Endothelial cell of umbilical vein (primary cell): ENCODE data around the gene MED26. TPM values are rescaled to one million over a fixed set of nuclear protein-coding genes. Genes with fewer than 3 reads are reported as not detected.

Experiments
- BruUV-seq: library from RNA; stranded (reverse); fragments of 400-500 nt; replicated peaks from 2 replicates; lab custom pipeline; 2021; lab: Mats Ljungman, UMichigan
- CTCF ChIA-PET: fragments of 300-600, 350-600 bp; sonication (Branson Sonifier 250); formaldehyde crosslinking; loops from one replicate; lab custom pipeline; 2021; ENCODE audit warnings: antibody characterized with exemption, inconsistent platforms; lab: Charles Lee
- POLR2A ChIA-PET: fragments of 300-600, 350-600 bp; sonication (Branson Sonifier 250); formaldehyde crosslinking; loops from one replicate; lab custom pipeline; 2021; ENCODE audit warnings: antibody characterized with exemption, inconsistent platforms; lab: Charles Lee
- DNase-seq: peaks from one replicate; pipeline ENCODE4 v3.0.0-alpha.2; 2011; ENCODE audit warnings: low read depth, low spot score
- FAIRE-seq: peaks from 2 replicates; lab custom pipeline; 2011; peaks lifted over from hg19 to GRCh38; lab: Jason Lieb, UNC
- H2AFZ ChIP-seq: 2 replicates; pipeline ENCODE4 v1.6.0; 2012; ENCODE audit warnings: low read depth, low read length, control low read depth, inconsistent platforms
- H3K27ac ChIP-seq: 2 replicates; pipeline ENCODE4 v1.5.1; 2011; ENCODE audit warnings: low read depth, mild to moderate bottlenecking, control low read depth, low read length, moderate library complexity; ENCODE audit not compliant: insufficient read depth
- H3K27me3 ChIP-seq, 2 experiments: 2 replicates each; pipeline versions ENCODE4 v1.6.0 to v1.6.1; 2011; ENCODE audit warnings: low read length in 2 of 2, mixed read lengths in 1 of 2; ENCODE audit not compliant: control insufficient read depth in 2 of 2, insufficient read depth in 2 of 2
- H3K36me3 ChIP-seq, 2 experiments: 2 replicates in 1 of 2; 3 replicates in 1 of 2; pipeline ENCODE4 v1.5.1; 2011; ENCODE audit warnings: low read length in 2 of 2, mild to moderate bottlenecking in 1 of 2, moderate library complexity in 1 of 2; ENCODE audit not compliant: control insufficient read depth in 2 of 2, insufficient read depth in 2 of 2; ENCODE audit errors: extremely low read depth in 1 of 2
- H3K4me1 ChIP-seq: 3 replicates; pipeline ENCODE4 v1.5.1; 2011; ENCODE audit warnings: mild to moderate bottlenecking, low read length; ENCODE audit not compliant: control insufficient read depth, insufficient read depth; ENCODE audit errors: extremely low read depth
- H3K4me2 ChIP-seq: 2 replicates; pipeline ENCODE4 v1.6.1; 2011; ENCODE audit warnings: low read length, control low read depth, mixed read lengths; ENCODE audit not compliant: insufficient read depth
- H3K4me3 ChIP-seq, 3 experiments: fragments of 200-600 bp in 1 of 3; sonication (generic), shearing (Covaris generic) in 1 of 3; replicated peaks in 1 of 3; 2 replicates each; pipeline ENCODE4 v1.5.1; 2011 to 2016; ENCODE audit warnings: control low read depth in 3 of 3, low read length in 3 of 3, mild to moderate bottlenecking in 2 of 3, inconsistent platforms in 1 of 3, low read depth in 1 of 3, moderate library complexity in 1 of 3; ENCODE audit not compliant: insufficient read depth in 1 of 3
- H3K79me2 ChIP-seq: 2 replicates; pipeline ENCODE4 v1.6.0; 2012; ENCODE audit warnings: low read length, inconsistent platforms; ENCODE audit not compliant: control insufficient read depth, insufficient read depth
- H3K9ac ChIP-seq: replicated peaks from 2 replicates; pipeline ENCODE3; 2011; ENCODE audit warnings: low read length, control low read depth; ENCODE audit not compliant: insufficient read depth; ENCODE audit errors: extremely low read depth
- H3K9me1 ChIP-seq: replicated peaks from 3 replicates; pipeline ENCODE4 v1.6.0; 2011; ENCODE audit warnings: mild to moderate bottlenecking, low read length; ENCODE audit not compliant: control insufficient read depth, insufficient read depth; ENCODE audit errors: extremely low read depth
- H3K9me3 ChIP-seq: replicated peaks from 2 replicates; pipeline ENCODE4 v1.5.1; 2012; ENCODE audit warnings: low read length, inconsistent platforms; ENCODE audit not compliant: control insufficient read depth, insufficient read depth
- H4K20me1 ChIP-seq: replicated peaks from 2 replicates; pipeline ENCODE3; 2011; ENCODE audit warnings: mild to moderate bottlenecking, low read length; ENCODE audit not compliant: control insufficient read depth, insufficient read depth; ENCODE audit errors: extremely low read depth
- EZH2 ChIP-seq: IDR thresholded peaks from 2 replicates; pipeline ENCODE4 v1.6.1; 2012; ENCODE audit warnings: borderline replicate concordance, low read depth, mild to moderate bottlenecking, moderate library complexity, low read length, inconsistent platforms; ENCODE audit not compliant: severe bottlenecking
- FOS ChIP-seq: IDR thresholded peaks from 2 replicates; pipeline ENCODE4 v1.6.1; 2011; ENCODE audit warnings: mild to moderate bottlenecking, low read length, moderate library complexity, borderline replicate concordance; ENCODE audit not compliant: insufficient read depth
- GATA2 ChIP-seq: IDR thresholded peaks from 2 replicates; pipeline ENCODE4 v1.7.0; 2011; ENCODE audit warnings: low read depth, mild to moderate bottlenecking, moderate library complexity, mixed read lengths, low read length; ENCODE audit not compliant: insufficient read length, insufficient read depth
- JUN ChIP-seq: IDR thresholded peaks from 2 replicates; pipeline ENCODE4 v1.6.1; 2011; ENCODE audit warnings: borderline replicate concordance, low read depth; ENCODE audit not compliant: insufficient read length, insufficient read depth
- MYC ChIP-seq: IDR thresholded peaks from one replicate; pipeline ENCODE4 v1.6.1; 2011; ENCODE audit warnings: mild to moderate bottlenecking, low read depth, low read length
- POLR2A ChIP-seq: IDR thresholded peaks from 2 replicates; pipeline ENCODE4 v1.6.1; 2012; ENCODE audit warnings: low read depth, mild to moderate bottlenecking, control low read depth, low read length
- POLR2AphosphoS5 ChIP-seq: IDR thresholded peaks from 2 replicates; pipeline ENCODE4 v1.6.1; 2012; ENCODE audit warnings: low read depth, mild to moderate bottlenecking, control low read depth, low read length, moderate library complexity; ENCODE audit not compliant: insufficient read depth
- dilution Hi-C: fragments of 300-500 bp; cut with MboI; formaldehyde crosslinking; loops from one replicate; pipeline ENCODE4 v1.15.0; 2019; ENCODE audit warnings: low sequenced_read_pairs; ENCODE audit not compliant: extremely low pct_ligation_motif_present
- intact Hi-C: fragments of 100-400 bp; cut with micrococcal nuclease; formaldehyde crosslinking; loops from one replicate; pipeline ENCODE4 v1.10.0; 2022
- polyA plus RNA-seq, 4 experiments: library from polyadenylated mRNA; depleted of rRNA in 3 of 4; stranded (reverse) in 3 of 4; unstranded in 1 of 4; fragments of >200 nt; gene quantifications; 2 replicates each; pipeline versions ENCODE4 v1.2.1 to v1.2.3, GENCODE V29; 2011 to 2012; ENCODE audit warnings: missing spikeins in 1 of 4
- total RNA-seq: library from RNA; stranded (reverse); gene quantifications from 2 replicates; pipeline ENCODE4 v1.2.3, GENCODE V29; 2021
- TF ChIP-seq, protein P1 (sequence below): IDR thresholded peaks from 2 replicates; pipeline ENCODE4 v1.6.1; 2011; ENCODE audit not compliant: insufficient read depth, insufficient read length
- TF ChIP-seq, protein P2 (sequence below), 2 donors: IDR thresholded peaks; 1 replicate in 1 of 2; 2 replicates in 1 of 2; pipeline ENCODE4 v1.5.1; 2011; ENCODE audit warnings: low read length in 2 of 2, mild to moderate bottlenecking in 2 of 2, moderate library complexity in 2 of 2, control low read depth in 1 of 2, inconsistent platforms in 1 of 2, low read depth in 1 of 2; ENCODE audit not compliant: insufficient read depth in 1 of 2; ENCODE audit errors: extremely low read depth in 1 of 2

Gene MED26
- total and polyA plus RNA-seq, 2 donors (not counting 3 experiments of a cell fraction or from before 2014, with no cell fraction given) = 5.6 to 13.4 TPM

GRCh38 chr19:16581145-16581970, 46.6 kb downstream of the MED26 start:
- H3K27me3 ChIP-seq = no peaks in the 10 kb centered on the region
- H3K9ac ChIP-seq = no peak overlapping the region
- H2AFZ ChIP-seq = no peak overlapping the region
- no TSS peak for BruUV-seq
- H3K4me2 ChIP-seq = no peak overlapping the region
- intact Hi-C loops (no loop called here), dilution Hi-C loops (no loop called here)
- H3K4me3 ChIP-seq = no peak overlapping the region
- no peaks in the 10 kb centered on the region for H4K20me1 ChIP-seq
- peaks cover 17% of the 10 kb centered on the region for H3K4me1 ChIP-seq
- no peaks in the 10 kb centered on the region for H3K9me3 ChIP-seq
- H3K9me1 ChIP-seq = no peaks in the 10 kb centered on the region
- DNase-seq = no peak
- ChIA-PET POLR2A (no interaction called here), CTCF (no interaction called here)
- H3K79me2 ChIP-seq = peaks cover 74% of the 10 kb centered on the region
- no peak for TF ChIP-seq POLR2A
- TF ChIP-seq, protein P1, sequence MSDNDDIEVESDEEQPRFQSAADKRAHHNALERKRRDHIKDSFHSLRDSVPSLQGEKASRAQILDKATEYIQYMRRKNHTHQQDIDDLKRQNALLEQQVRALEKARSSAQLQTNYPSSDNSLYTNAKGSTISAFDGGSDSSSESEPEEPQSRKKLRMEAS = no peak
- no peak for TF ChIP-seq EZH2
- no peak for TF ChIP-seq FOS
- no peak for TF ChIP-seq GATA2
- TF ChIP-seq JUN = no peak
- TF ChIP-seq, protein P2, sequence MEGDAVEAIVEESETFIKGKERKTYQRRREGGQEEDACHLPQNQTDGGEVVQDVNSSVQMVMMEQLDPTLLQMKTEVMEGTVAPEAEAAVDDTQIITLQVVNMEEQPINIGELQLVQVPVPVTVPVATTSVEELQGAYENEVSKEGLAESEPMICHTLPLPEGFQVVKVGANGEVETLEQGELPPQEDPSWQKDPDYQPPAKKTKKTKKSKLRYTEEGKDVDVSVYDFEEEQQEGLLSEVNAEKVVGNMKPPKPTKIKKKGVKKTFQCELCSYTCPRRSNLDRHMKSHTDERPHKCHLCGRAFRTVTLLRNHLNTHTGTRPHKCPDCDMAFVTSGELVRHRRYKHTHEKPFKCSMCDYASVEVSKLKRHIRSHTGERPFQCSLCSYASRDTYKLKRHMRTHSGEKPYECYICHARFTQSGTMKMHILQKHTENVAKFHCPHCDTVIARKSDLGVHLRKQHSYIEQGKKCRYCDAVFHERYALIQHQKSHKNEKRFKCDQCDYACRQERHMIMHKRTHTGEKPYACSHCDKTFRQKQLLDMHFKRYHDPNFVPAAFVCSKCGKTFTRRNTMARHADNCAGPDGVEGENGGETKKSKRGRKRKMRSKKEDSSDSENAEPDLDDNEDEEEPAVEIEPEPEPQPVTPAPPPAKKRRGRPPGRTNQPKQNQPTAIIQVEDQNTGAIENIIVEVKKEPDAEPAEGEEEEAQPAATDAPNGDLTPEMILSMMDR (IDR thresholded peaks at IDR 0.05; ENCODE audit: extremely low read depth in 1 of 2, insufficient read depth in 1 of 2, low read depth in 1 of 2, low read length in 2 of 2) = no peak
- no peak for TF ChIP-seq POLR2AphosphoS5
- no peak for TF ChIP-seq MYC
- FAIRE-seq = no peak
- no peak overlapping the region for H3K27ac ChIP-seq
- peaks cover 0 to 9% of the 10 kb centered on the region in 2 experiments for H3K36me3 ChIP-seq
